Measurements from ENCODE around the gene CTNND2.

CTNND2 gene

DNA sequence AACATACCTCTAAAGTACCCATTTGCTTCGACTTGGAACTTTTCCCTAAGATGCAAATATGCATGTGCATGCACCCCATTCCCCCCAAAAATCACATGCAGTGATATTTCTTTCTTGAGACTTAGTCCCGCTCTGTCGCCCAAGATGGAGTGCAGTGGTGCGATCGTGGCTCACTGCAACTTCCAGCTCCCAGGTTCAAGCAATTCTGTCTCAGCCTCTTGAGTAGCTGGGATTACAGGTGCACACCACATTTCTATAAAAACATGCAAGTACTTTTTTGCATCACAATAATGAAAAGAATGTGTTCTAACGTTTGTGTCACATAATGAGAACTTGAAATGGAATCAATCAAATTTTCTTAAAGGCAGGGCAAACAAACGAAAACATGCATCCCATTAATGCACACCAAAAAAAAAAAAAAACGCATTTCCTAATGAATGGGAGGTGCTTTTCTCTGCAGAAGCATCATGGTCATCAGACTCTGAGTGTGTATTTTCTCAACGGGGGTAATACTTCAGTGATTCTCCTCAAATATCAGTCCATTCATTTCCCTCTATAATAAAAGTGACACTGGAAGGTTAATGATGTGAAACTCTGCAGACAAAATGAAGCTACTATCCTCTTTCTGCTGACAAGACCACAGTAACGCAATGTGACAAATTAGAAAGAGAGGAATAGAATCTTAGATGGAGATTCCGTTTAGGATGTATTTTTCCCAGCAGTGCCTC, 389.4 kb downstream of the CTNND2 start:
- no peak for DNase-seq

DNA sequence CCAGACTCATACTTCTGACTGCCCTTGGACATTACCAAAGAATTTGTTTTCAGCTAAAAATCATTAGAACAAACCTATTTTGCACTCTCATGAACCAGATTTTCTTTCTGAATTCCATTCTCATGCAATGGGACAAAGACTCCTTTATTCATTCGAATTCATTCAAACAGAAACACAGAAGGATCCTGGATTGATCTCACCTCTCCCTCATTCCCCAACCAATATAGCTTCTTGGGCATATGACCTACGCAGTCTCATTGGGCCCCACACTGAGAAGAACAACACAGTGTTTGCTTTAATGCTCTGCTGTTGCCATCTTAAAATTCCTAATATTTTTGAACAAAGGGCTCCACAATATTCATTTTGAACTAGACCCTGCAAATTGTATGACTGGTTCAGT, 392.4 kb downstream of the CTNND2 start:
- no peak for DNase-seq

DNA sequence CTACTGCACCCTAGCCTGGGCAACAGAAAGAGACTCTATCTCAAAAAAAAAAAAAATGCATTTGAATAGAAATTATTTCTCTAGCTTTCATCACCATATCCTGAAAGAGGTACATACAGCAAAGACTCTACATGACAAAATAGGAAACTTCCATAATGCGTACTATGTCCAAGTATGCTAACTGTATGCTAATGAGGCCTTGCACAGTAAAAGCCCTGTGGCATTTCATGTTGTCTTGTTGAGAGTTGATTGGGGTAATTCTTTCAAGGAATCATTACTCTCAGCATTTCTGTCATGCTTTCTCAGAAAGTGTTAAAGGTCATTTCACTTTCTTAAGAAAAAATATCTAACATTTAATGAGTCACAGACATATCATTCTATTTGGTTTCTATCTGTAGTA, 393.4 kb downstream of the CTNND2 start:
- DNase-seq: no peak

DNA sequence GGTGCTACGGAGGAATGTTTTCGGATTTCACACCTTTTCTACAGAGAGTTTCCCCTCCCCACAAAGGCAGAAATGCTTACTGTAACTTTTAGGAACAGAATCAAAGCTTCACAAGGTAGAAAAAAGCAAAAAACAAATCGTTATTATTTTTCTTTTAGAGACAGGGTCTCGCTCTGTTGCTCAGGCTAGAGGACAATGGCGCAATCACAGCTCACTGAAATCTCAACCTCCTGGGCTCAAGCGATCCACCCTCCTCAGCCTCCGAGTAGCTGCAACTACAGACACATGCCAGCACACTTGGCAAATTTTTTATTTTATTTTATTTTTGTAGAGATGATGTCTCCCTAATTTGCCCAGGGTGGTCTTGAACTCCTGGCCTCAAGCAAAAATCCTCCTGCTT, 394.5 kb downstream of the CTNND2 start:
- no peak for DNase-seq

DNA sequence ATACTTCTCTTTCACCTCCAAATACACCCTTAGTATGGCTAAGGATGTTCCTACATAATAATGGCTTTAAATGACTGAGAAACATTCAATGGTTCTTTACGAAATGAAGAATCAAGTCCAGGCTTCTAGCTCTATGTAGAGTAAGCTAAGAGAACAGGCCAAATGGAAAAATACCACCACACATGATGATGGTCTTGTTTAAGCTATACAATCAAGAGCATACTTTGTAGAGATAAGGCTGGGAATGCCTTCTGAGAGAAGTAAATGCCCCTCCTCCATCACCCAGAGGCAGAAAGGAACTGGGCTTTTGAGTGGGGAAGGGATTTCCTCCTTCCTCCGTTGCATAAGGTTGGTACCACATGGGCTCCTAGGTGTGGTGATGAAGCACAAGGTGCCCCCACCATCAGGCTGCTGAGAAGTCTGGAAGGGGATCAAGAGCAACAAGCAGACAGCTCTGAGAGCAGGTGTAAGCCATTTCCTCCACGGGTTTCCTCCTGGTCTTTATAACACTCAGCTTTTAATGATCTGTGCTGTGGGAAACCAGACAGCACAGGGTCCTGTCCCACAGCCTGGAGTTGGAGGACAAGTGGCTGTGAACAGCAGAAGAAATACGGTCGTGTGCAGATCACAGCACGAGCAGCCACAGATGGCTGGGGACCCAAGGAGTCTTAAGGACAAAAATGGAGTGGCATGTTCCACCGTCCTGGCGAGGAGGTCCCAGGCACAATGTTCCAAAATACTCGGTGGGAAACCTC, 396.9 kb downstream of the CTNND2 start:
- no peak for DNase-seq

GRCh38 chr5:11504886-11505193, 399.4 kb downstream of the CTNND2 start:
- no peak for DNase-seq

DNA sequence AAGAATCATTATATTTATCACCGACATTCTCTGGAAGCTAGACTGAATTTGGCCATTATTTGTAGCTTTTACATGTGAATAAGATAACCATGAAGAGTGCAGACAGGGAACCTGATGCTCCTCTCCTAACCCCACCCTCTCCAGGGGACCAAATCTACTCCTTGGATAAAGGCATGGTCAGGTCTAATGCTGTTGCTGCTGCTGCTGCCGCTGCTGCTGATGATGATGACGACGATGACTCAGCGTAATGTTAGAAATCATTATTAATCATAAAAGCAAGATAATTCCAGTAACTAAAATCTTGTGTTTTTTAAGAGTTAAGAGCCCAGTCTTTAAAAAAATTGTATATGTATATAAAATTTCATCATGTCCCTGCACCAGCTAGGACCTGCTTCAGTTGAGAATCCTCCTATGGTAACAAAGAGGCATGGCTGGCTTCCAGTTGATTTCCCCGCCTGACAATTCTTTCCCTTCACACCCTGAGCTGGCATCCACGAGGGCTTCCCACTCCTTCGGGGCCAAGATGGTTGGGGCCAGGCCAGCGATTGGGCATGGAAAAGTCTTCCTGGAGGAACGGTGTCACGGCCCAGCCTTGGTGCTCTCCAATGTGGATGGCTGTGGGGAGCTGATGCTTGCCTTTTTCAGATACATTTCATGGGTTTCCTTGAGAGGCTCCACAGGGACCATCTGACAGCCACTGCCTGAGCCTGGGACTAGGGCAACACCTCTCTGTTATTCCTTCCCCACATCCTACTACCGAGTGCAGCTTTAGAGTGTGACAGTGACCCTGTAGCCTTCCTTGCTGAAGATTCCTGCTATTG, 400.0 kb downstream of the CTNND2 start:
- no peak for DNase-seq

DNA sequence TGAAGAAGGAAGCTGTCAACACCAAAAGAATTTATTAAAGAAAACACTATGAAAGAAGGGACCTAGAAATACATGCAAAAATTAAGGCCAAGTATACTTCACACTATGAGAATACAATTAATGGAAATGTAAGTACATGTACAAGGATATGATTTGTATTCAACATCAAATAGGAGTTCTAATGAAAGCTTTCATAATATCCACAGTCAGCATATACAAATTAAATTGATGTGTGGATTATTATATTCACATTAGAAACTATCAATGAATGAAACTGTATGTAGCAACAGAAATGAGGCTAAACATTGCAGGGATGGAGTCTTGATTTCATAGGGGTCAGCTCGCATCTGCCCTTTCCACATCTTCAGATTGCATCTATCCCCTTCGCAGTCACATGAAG, 401.5 kb downstream of the CTNND2 start:
- DNase-seq: no peak

GRCh38 chr5:11497651-11498050, 406.6 kb downstream of the CTNND2 start:
- DNase-seq: no peak

- DNase-seq: no peak
Measured at GRCh38 chr5:11496137-11496719, 408.0 kb downstream of the CTNND2 start.

- DNase-seq: no peak
Measured at GRCh38 chr5:11494340-11494739, 409.9 kb downstream of the CTNND2 start.

DNA sequence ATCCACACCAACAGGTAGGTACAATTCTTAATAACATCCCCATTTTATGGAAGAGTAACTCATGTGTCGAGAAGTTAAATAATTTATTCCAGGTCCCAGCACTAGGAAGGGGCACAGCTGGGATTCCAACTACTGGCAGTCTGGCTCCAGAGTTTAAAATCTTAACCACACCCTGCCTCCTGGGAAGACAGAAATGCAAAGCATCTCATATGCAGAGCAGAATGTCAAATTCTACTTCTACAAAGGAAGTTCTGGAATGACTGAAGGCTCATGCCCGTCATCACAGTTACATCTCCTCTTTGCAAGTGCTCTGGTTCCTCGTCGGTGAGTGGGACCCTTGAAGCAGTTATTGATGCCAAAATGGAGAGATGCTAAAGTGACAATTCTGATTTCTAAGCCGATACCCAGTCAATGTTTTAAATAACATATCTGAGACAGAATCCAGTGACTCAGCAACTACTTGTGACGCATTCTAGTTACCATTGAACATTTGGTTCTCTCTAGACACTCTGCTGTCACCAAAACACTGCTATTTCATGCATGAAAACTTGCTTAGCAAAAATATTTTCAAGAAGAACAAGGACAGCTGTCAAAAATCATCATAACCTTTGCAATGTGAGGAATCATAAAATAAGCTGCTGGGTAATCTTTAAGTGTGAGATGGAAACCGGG, 412.7 kb downstream of the CTNND2 start:
- no peak for DNase-seq

DNA sequence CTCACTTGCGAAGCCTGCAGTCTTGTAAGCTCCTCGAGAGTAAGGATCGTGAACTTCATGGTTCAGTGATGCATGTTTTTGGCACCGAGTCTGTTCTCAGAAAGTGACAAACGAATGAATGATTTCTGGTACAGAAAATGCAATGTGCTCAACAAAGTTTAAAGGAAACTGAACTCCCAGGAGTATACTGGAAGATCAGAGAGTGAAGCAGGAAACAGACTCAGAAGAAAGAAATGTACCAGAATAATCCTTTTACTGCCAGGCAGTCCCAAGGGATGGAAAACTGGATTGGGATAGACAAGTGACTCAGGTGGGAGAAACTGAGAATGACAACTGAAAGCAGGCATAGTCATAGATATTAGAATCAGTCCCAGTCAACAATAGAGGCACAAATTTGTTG, 420.6 kb downstream of the CTNND2 start:
- no peak for DNase-seq

DNA sequence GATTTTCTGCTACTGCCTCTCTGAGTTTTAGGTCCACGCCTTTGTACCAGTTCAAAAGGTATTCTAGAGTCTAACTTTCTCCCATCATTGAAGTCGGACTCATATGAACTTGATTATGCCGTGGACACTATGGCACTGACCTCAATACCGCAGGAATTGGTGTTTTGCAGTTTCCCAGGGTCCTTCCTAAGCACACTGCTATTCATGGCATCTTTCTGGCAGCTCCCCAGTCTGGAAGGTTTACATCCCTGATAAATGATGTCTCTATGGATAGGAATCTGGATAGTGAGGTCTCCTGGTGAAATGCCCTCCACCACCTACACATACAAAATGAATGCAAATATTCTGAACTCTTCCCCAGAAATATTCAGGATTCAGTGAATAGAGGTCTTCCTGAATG, 422.2 kb downstream of the CTNND2 start:
- DNase-seq: no peak

- no peak for DNase-seq
Measured at GRCh38 chr5:11477786-11478185, 426.5 kb downstream of the CTNND2 start.

- no peak for DNase-seq
Measured at GRCh38 chr5:11476866-11477265, 427.4 kb downstream of the CTNND2 start.

DNA sequence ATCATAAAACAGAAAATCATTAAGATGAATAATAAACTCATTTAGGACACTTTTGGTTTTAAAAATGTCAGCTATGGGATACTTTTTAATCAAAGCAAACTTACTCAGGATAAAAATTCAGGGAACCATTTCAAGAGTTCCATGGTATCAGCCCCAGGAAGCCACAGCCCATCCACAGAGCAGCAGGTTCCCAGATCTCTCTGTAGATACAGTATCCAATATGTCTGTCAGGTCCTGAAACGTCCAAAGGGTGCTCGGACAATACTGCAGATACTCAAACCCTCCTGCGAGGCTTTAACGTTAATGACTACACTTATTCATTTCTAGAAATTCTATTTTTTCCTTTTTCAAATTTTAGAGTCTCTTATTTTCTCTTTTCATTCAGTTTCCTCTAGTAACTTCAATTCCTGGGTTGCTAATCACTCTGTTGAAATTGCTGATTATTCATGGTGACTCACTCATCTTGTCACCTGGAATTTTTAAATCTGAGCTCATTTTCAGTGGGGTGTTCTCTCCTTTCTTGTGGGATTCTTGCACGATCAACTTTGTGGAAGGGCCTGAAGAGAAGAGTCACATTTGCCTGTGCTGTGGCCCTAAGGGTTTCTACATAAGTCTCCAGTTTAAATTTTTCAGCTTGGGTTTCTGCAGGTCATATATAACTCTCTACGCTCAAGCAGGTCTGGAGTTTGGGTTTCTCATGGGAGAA, 435.8 kb downstream of the CTNND2 start:
- DNase-seq: no peak

DNA sequence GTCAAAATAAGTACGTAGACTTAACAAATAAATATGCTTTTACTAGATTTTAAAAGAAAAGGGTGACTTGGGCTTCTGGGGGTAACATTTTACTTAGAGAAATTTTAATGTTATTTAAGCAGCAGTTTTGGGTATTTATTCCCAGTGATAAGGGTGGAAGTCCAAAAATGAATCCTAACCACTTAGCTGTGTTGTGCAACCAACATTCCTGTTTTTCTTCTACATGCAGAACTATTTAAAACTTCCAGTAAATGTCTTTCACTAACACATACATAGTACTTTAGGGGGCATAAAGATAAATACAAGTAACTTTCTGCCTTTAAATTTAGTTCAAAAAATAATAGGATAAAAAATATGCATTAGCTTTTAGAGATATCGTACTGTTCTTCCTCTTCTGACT, 436.7 kb downstream of the CTNND2 start:
- DNase-seq: no peak

- no peak for DNase-seq
Measured at GRCh38 chr5:11459716-11460115, 444.5 kb downstream of the CTNND2 start.

- no peak for DNase-seq
Measured at GRCh38 chr5:11455505-11455904, 448.7 kb downstream of the CTNND2 start.

DNA sequence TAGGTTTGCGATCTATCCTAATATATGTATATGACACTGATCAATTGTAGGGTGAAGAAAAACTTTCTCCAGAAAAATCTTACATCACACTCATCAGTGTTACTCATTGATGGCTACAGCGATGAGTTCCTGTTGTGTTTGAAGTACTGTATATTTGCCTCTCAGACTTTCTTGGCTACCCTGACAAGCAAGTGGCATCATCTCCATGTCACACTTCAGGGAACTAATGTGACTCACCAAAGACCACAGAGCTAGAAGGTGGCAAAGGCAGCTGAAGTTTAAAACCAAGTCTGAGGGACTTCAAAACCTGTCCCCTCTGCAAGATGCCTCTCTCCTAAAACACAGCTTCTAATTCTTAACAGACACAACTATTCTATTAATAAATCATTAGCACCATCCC, 451.4 kb downstream of the CTNND2 start:
- no peak for DNase-seq

DNA sequence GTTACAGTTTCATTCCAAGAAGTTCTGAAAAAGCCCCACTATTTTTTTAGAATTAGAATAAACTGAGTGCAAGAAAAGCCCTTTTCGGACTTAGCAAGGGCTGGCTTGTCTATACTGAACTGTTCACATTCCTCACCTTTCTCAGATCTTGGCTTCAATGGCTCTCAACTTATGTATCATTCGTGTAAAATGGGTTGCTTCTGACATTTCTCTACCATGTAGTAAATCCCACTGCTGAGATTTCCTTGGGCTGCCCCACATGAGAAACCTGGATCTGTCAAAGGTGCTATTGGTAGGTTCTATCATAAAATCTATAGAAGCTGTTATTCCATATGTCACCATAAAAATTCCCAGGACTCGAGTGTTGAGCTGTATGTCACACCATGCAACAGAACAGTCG, 454.3 kb downstream of the CTNND2 start:
- DNase-seq: no peak

Measured in effector CD4-positive, alpha-beta T cell (primary cell).